Hepatocyte (in vitro differentiated cells): ENCODE data around the gene ZNF467. TPM values are rescaled to one million over a fixed set of nuclear protein-coding genes. Genes with fewer than 3 reads are reported as not detected.
A peak's percentile ranks its signal among the peaks of the same experiment; 100 is the strongest.

Experiments
- DNase-seq: peaks from one replicate; pipeline ENCODE4 v3.0.0-alpha.2; 2016; ENCODE audit warnings: low spot score
- H2AFZ ChIP-seq: fragments of 200-600 bp; sonication (generic); 2 replicates; pipeline ENCODE4 v1.6.0; 2016; ENCODE audit warnings: antibody characterized with exemption, mild to moderate bottlenecking
- H3K27ac ChIP-seq: fragments of 200-600 bp; sonication (generic); 2 replicates; pipeline ENCODE4 v1.5.1; 2016; ENCODE audit warnings: mild to moderate bottlenecking
- H3K27me3 ChIP-seq: fragments of 200-600 bp; sonication (generic); 2 replicates; pipeline ENCODE4 v1.6.1; 2016
- H3K36me3 ChIP-seq: fragments of 200-600 bp; sonication (generic); replicated peaks from 2 replicates; pipeline ENCODE4 v1.5.1; 2016; ENCODE audit warnings: low read depth; ENCODE audit not compliant: insufficient read depth
- H3K4me1 ChIP-seq: fragments of 200-600 bp; sonication (generic); 2 replicates; pipeline ENCODE4 v1.5.1; 2016; ENCODE audit warnings: mild to moderate bottlenecking, moderate library complexity; ENCODE audit not compliant: insufficient read depth
- H3K4me2 ChIP-seq: fragments of 200-600 bp; sonication (generic); 2 replicates; pipeline ENCODE4 v1.6.0; 2016
- H3K4me3 ChIP-seq: fragments of 200-600 bp; sonication (generic); 2 replicates; pipeline ENCODE4 v1.5.1; 2016; ENCODE audit warnings: mild to moderate bottlenecking
- H3K79me2 ChIP-seq: fragments of 200-600 bp; sonication (generic); 2 replicates; pipeline ENCODE4 v1.6.0; 2017; ENCODE audit warnings: mild to moderate bottlenecking
- H3K9me2 ChIP-seq: fragments of 200-600 bp; sonication (generic); replicated peaks from 2 replicates; pipeline ENCODE4 v1.6.0; 2017; ENCODE audit warnings: mild to moderate bottlenecking; ENCODE audit not compliant: insufficient read depth
- H3K9me3 ChIP-seq: fragments of 200-600 bp; sonication (generic); 2 replicates; pipeline ENCODE4 v1.5.1; 2016; ENCODE audit warnings: low read depth, mild to moderate bottlenecking
- H4K20me1 ChIP-seq: fragments of 200-600 bp; sonication (generic); 2 replicates; pipeline ENCODE4 v1.6.0; 2016; ENCODE audit warnings: mild to moderate bottlenecking; ENCODE audit not compliant: insufficient read depth, poor library complexity, severe bottlenecking
- EZH2 ChIP-seq: fragments of 200-600 bp; sonication (generic); IDR thresholded peaks from 2 replicates; pipeline ENCODE4 v1.6.1; 2016; ENCODE audit warnings: antibody characterized with exemption, mild to moderate bottlenecking, borderline replicate concordance
- EZH2phosphoT487 ChIP-seq: fragments of 200-600 bp; sonication (generic); IDR thresholded peaks from one replicate; pipeline ENCODE4 v1.6.1; 2018; ENCODE audit warnings: antibody characterized with exemption, mild to moderate bottlenecking, low read depth, moderate library complexity; ENCODE audit not compliant: unreplicated experiment, severe bottlenecking
- WGBS: methylation state at CpG from one replicate; pipeline ENCODE4 v1.1.6; 2016; ENCODE audit warnings: low lambda C conversion rate; ENCODE audit errors: missing lambda C conversion rate; 5-methylcytosine and 5-hydroxymethylcytosine counted together
- polyA plus RNA-seq: library from polyadenylated mRNA; unstranded; fragments of >200 nt; fragmentation: Nextera tagmentation; extraction: Ambion mirVana; gene quantifications from 2 replicates; pipeline ENCODE4 v1.2.1, GENCODE V29; 2016
- total RNA-seq: library from RNA; depleted of rRNA; stranded (reverse); fragments of >200 nt; gene quantifications from 2 replicates; pipeline ENCODE4 v1.2.3, GENCODE V29; 2014
- TF ChIP-seq, protein P1 (sequence below): fragments of 200-600 bp; sonication (generic); IDR thresholded peaks from 2 replicates; pipeline ENCODE4 v1.5.1; 2016; ENCODE audit warnings: antibody characterized with exemption, mild to moderate bottlenecking; ENCODE audit not compliant: poor library complexity

The ZNF467 gene
- total and polyA plus RNA-seq, 2 experiments from 2014 or later: 7.8 to 15.6 TPM

GRCh38 chr7:149722356-149722957 is 50.9 kb downstream of the ZNF467 start:
- TF ChIP-seq, protein P1, sequence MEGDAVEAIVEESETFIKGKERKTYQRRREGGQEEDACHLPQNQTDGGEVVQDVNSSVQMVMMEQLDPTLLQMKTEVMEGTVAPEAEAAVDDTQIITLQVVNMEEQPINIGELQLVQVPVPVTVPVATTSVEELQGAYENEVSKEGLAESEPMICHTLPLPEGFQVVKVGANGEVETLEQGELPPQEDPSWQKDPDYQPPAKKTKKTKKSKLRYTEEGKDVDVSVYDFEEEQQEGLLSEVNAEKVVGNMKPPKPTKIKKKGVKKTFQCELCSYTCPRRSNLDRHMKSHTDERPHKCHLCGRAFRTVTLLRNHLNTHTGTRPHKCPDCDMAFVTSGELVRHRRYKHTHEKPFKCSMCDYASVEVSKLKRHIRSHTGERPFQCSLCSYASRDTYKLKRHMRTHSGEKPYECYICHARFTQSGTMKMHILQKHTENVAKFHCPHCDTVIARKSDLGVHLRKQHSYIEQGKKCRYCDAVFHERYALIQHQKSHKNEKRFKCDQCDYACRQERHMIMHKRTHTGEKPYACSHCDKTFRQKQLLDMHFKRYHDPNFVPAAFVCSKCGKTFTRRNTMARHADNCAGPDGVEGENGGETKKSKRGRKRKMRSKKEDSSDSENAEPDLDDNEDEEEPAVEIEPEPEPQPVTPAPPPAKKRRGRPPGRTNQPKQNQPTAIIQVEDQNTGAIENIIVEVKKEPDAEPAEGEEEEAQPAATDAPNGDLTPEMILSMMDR: no peak
- TF ChIP-seq EZH2 (no peak), EZH2phosphoT487 (no peak)
- peaks cover 6% of the 10 kb centered on the region for H3K79me2 ChIP-seq
- H3K36me3 ChIP-seq: no peaks in the 10 kb centered on the region
- no peak overlapping the region for H3K4me3 ChIP-seq
- H3K9me2 ChIP-seq: no peaks in the 10 kb centered on the region
- H3K27ac ChIP-seq: no peak overlapping the region
- no peaks in the 10 kb centered on the region for H3K9me3 ChIP-seq
- H2AFZ ChIP-seq: no peak overlapping the region
- no peaks in the 10 kb centered on the region for H3K27me3 ChIP-seq
- DNase-seq: no peak
- no peaks in the 10 kb centered on the region for H3K4me1 ChIP-seq
- no peaks in the 10 kb centered on the region for H4K20me1 ChIP-seq
- H3K4me2 ChIP-seq: no peak overlapping the region
- whole genome bisulfite sequencing: 95% methylated on average over 19 of the region's 20 CpGs

DNA sequence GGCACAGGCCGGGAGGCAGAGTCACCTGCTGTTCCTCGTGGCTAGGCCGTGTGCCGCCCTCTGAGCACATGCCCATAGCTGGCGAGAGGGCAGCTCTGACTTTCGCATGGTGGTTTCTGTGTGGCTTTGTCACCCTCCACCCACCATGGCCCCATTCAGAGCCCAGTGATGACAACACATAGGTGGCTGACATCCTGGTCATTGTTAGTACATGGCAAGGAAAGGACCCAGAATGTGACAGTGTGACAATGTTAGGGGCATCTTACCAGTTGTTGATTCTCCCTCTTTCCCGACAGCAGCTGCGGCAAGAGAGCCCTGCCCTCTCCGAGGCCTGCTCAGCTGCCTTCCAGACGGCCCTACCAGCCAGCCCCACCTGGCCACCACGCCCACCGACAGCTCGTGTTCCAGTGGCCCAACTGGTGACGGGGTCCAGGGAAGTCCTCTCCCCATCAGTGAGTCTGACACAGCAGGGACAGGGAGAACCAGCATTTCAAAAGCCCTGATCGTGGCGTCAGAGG is 52.2 kb downstream of the ZNF467 start:
- Histone ChIP-seq H2AFZ (no peak overlapping the region), H3K4me2 (no peak overlapping the region), H3K27me3 (no peaks in the 10 kb centered on the region), H3K4me3 (no peak overlapping the region), H3K9me3 (no peaks in the 10 kb centered on the region), H3K4me1 (no peaks in the 10 kb centered on the region), H3K27ac (no peak overlapping the region), H3K79me2 (peaks cover 6% of the 10 kb centered on the region), H4K20me1 (no peaks in the 10 kb centered on the region), H3K9me2 (no peaks in the 10 kb centered on the region), H3K36me3 (no peaks in the 10 kb centered on the region)
- TF ChIP-seq EZH2phosphoT487: no peak
- TF ChIP-seq, protein P1: no peak
- TF ChIP-seq EZH2: no peak
- 97% methylated on average over 16 of the region's 16 CpGs for WGBS
- no peak for DNase-seq

DNA sequence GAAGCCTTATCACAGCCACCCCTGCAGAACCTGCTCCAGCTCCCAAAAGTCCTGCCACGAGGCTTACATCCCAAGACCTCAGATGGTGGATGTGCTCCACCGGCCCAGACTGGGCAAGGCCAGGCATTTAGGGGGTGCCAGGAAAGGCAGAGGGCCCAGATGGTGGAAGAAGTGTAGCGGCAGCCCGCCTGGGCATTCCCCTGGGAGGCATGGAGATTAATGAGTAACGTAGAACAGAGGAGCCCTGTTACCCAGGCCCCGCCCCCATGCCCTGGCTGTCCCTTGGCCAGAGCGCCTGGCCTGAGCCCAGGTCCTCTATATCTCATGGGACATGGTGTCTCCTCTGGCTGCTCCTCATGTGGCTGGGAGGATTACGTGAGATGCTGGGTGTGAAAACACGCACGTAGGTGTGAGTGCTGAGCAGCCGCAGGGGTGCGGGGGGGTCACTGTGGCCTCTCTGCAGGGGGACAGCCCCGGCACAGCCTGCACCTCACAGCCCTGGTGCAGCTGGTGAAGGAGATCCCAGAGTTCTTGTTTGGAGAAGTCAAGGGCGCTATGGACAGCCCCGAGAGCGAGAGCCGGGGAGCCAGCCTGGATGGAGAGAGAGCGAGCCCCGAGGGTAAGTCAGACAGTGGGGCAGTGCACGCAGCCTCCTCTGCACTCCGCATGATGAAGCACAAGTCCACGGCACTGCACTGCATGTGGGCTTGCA is 52.9 kb downstream of the ZNF467 start:
- H4K20me1 ChIP-seq: no peaks in the 10 kb centered on the region
- H3K27ac ChIP-seq: no peak overlapping the region
- H3K36me3 ChIP-seq: no peaks in the 10 kb centered on the region
- no peak overlapping the region for H2AFZ ChIP-seq
- no peak overlapping the region for H3K4me2 ChIP-seq
- DNase-seq: peak; percentile 72
- H3K4me1 ChIP-seq: peaks cover 4% of the 10 kb centered on the region
- no peaks in the 10 kb centered on the region for H3K9me2 ChIP-seq
- H3K79me2 ChIP-seq: peaks cover 12% of the 10 kb centered on the region
- no peak overlapping the region for H3K4me3 ChIP-seq
- H3K27me3 ChIP-seq: no peaks in the 10 kb centered on the region
- TF ChIP-seq EZH2 (no peak), EZH2phosphoT487 (no peak)
- TF ChIP-seq, protein P1: no peak
- no peaks in the 10 kb centered on the region for H3K9me3 ChIP-seq
- WGBS: 85% methylated on average over 20 of the region's 22 CpGs
